ENCODE measurements around the gene TP53INP2. TPM values are rescaled to one million over a fixed set of nuclear protein-coding genes. Genes with fewer than 3 reads are reported as not detected.
"Not testable (repeated sequence)": the region's sequence is repeated elsewhere in the genome, so short reads cannot be mapped to it uniquely, and the experiment has no call there.

Gene TP53INP2, protein sequence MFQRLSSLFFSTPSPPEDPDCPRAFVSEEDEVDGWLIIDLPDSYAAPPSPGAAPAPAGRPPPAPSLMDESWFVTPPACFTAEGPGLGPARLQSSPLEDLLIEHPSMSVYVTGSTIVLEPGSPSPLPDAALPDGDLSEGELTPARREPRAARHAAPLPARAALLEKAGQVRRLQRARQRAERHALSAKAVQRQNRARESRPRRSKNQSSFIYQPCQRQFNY
- polyA plus RNA-seq (ENCODE audit: insufficient read length in 3 of 3), result 10 to 100 TPM; 12.1 to 13.8 (median 13.2) TPM
- long read RNA-seq, donor 1, result 0 reads
- long read RNA-seq, donor 2, result 0 reads
- long read RNA-seq, donor 3, result 0 reads
- long read RNA-seq, donor 4, result 0 reads
- long read RNA-seq, donor 5, result 0 reads
- long read RNA-seq, donor 6, result 0 reads
- long read RNA-seq, donor 7, partial matches to known transcripts, result 37 of 37 reads
- long read RNA-seq, donor 7, other reads (novel, unspliced or antisense), result 0 of 37 reads
- long read RNA-seq, donor 8, full-length matches to known transcripts, result 1 of 1 reads
- long read RNA-seq, donor 8, partial matches to known transcripts, result 0 of 1 reads
- long read RNA-seq, donor 8, other reads (novel, unspliced or antisense), result 0 of 1 reads
- long read RNA-seq, donor 9, full-length matches to known transcripts, result 1 of 1 reads
- long read RNA-seq, donor 9, partial matches to known transcripts, result 0 of 1 reads
- long read RNA-seq, donor 9, other reads (novel, unspliced or antisense), result 0 of 1 reads
- long read RNA-seq, donor 10, result 0 reads
- long read RNA-seq, donor 11, partial matches to known transcripts, result 6 of 6 reads
- long read RNA-seq, donor 11, other reads (novel, unspliced or antisense), result 0 of 6 reads
- long read RNA-seq, donor 12, result 0 reads
- long read RNA-seq, donor 13, result 0 reads
- long read RNA-seq, donor 14, partial matches to known transcripts, result 6 of 6 reads
- long read RNA-seq, donor 14, other reads (novel, unspliced or antisense), result 0 of 6 reads
- long read RNA-seq, donor 15, result 0 reads
- long read RNA-seq, donor 16, full-length matches to known transcripts, result 1 of 1 reads
- long read RNA-seq, donor 16, partial matches to known transcripts, result 0 of 1 reads
- long read RNA-seq, donor 16, other reads (novel, unspliced or antisense), result 0 of 1 reads

- peak; percentile 91 for DNase-seq
Measured at GRCh38 chr20:34704177-34705007, at the start of gene TP53INP2. Gene TP53INP2, plus strand, starts transcription at chr20:34704344. Its CDS starts 4,396 bp downstream, at chr20:34708740.

DNA sequence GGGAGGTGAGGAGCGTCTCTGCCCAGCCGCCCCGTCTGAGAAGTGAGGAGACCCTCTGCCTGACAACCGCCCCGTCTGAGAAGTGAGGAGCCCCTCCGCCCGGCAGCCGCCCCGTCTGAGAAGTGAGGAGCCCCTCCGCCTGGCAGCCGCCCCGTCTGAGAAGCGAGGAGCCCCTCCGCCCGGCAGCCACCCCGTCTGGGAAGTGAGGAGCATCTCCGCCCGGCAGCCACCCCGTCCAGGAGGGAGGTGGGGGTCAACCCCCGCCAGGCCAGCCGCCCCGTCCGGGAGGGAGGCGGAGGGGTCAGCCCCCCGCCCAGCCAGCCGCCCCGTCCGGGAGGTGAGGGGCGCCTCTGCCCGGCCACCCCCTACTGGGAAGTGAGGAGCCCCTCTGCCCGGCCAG is 45.5 kb upstream of the TP53INP2 start:
- not testable (repeated sequence) for DNase-seq

DNA sequence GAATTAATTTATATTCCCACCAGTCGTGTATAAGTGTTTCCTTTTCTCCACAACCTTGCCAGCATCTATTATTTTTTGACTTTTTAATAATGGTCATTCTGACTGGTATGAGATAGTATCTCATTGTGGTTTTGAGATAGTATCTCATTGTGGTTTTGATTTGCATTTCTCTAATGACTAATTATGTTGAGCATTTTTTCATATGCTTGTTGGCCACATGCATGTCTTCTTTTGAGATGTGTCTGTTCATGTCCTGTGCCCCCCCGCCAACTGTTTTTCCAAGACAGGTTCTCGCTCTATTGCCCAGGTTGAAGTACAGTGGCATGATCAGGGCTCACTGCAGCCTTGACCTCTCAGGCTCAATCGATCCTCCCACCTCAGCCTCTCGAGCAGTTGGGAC is 42.3 kb upstream of the TP53INP2 start:
- not testable (repeated sequence) for DNase-seq

- no peak for DNase-seq
Measured at GRCh38 chr20:34663213-34663943, 40.8 kb upstream of the TP53INP2 start.

- not testable (repeated sequence) for DNase-seq
Measured at GRCh38 chr20:34664751-34665150, 39.4 kb upstream of the TP53INP2 start.

DNA sequence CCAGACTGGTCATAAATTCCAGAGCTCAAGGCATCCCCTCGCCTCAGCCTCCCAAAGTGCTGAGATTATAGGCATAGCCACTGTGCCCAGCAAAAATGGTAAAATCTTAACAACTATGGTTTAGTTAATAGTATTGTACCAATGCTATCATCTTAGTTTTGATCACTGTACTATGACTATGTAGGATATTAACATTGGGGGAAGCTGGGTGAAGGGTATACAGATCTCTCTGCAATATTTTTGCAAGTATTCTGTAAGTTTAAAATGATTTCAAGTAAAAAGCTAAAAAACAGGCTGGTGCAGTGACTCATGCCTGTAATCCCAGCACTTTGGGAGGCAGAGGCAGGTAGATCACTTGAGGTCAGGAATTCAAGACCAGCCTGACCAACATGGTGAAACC is 35.0 kb upstream of the TP53INP2 start:
- no peak for DNase-seq

DNA sequence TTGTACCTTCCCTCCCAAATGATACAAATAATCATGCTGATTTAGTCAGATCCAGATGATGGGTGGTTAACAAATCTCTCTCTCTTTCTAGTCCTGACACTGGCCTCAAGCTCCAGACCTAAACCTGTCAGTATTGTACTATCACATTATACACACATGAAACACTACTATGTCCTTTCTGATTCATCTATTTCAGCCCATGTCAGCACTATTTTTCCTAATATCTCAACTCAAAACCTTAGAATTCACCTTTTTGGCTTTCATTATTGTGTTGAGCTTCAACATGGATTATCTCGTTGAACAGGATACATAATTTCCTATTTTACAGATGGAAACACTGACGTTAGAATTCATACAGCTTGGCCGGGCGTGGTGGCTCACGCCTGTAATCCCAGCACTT is 30.7 kb upstream of the TP53INP2 start:
- no peak for DNase-seq

DNA sequence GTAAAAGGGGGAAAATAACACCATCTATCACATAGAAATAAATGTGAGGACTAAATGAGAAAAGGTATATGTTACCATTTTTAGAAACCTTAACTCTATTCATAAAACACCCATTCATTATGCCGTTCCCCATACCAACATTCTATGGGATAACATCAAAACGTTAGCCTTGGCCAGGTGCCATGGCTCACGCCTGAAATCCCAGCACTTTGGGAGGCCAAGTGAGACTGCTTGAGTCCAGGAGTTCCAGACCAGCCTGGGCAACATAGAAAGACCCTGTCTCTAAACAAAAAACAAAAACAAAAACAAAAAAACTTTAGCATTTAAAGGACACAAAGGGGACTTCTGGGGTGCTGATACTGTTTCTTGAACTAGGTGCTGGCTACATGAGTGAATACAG is 28.6 kb upstream of the TP53INP2 start:
- no peak for DNase-seq

- DNase-seq, result no peak
Measured at GRCh38 chr20:34675993-34676641, 28.0 kb upstream of the TP53INP2 start.

GRCh38 chr20:34676642-34677373 is 27.3 kb upstream of the TP53INP2 start, which contains the start of gene PIGU:
Gene PIGU, minus strand, starts transcription at chr20:34677092. Its CDS starts 7 bp downstream, at chr20:34677085.
- DNase-seq, result peak; percentile 95

GRCh38 chr20:34680586-34681175 is 23.5 kb upstream of the TP53INP2 start:
- DNase-seq, result no peak

DNA sequence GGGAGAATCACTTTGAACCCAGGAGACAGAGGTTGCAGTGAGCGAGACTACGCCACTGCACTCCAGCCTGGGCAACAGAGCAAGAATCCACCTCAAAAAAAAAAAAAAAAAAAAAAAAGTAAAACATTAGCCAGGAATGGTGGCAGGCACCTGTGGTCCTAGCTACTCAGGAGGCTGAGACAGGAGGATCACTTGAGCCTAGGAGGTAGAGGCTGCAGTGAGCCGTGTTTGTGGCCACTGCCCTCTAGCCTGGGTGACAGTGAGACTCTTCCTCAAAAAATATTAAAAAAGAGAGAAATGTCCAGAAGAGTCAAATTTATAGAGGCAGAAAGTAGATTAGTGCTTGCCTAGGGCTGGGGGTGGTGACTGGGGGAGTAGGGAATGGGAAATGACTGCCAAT is 20.5 kb upstream of the TP53INP2 start:
- DNase-seq, result no peak

DNA sequence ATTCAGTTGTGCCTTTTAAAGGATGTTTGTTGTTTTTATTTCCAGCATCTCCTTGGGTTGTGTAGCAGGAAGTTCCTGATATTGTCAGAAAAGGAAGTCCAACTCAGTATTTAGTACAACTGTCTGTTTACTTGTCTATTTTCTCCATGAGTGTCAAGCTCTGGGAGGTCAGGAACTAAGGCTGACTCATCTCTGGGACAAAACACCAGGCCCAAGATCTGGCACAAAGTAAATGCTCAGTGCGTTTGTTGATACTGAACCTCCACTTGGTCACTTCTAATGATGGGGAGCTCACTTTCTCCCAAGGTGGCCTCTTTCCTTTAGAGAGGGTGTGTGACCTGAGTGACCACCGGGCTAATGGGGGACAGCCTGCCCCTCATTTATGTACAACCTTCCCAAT is 14.7 kb upstream of the TP53INP2 start:
- no peak for DNase-seq

GRCh38 chr20:34691838-34692237 is 12.3 kb upstream of the TP53INP2 start:
- no peak for DNase-seq

GRCh38 chr20:34693414-34693813 is 10.7 kb upstream of the TP53INP2 start:
- no peak for DNase-seq

DNA sequence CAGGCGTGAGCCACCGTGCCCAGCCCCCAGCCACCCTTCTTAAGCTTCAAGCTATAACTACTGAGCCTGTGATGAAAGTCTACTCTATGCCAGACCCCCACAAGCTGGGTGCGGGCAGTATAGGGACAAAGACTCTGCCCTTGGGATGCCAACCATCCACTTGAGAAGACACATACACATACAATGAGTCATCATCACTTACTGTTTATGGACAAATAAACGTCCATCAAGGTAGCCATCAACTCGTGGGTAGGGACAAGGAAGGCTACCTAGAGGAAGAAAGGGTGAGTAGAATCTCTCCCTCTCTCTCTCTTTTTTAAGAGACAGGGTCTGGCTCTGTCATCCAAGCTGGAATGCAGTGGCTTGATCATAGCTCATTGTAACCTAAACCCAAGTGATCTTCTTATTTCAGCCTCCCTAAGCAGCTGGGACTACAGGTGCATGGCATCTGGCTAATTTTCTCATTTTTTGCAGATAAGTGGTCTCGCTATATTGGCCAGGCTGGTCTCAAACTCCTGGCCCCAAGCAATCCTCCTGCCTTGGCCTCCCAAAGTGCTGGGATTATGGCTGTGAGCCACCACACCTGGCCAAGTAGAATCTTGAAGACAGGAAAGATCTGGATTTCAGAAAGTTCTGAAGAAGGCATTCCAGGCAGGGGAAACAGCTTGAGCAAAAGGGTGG is 2.6 kb upstream of the TP53INP2 start:
- DNase-seq, result no peak

DNA sequence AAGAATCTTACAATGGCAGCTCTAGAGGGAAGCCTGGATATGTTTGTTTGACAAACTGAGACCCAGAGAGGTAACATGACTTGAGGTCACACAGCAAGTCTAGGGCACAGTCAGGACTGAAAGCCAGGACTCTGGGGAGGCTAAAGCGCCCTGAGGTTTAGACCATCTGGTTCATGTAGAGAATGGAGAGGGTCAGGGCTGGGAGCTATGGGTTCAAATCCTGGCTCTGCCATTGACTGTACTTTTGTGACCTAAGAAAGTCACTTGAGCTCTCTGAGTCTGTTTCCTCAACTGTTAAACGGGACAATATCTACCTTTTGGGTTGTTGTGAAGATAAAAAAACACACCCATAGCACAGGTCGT is 1.1 kb upstream of the TP53INP2 start:
- DNase-seq, result no peak

- DNase-seq, result peak; percentile 45
Measured at GRCh38 chr20:34703424-34704176, 544 bp upstream of the TP53INP2 start.
